ENCODE results near the gene MYO5C. TPM values are rescaled to one million over a fixed set of nuclear protein-coding genes. Genes with fewer than 3 reads are reported as not detected.

The MYO5C gene
- total RNA-seq, 1 donor from 2014 or later = 24.1 TPM

DNA sequence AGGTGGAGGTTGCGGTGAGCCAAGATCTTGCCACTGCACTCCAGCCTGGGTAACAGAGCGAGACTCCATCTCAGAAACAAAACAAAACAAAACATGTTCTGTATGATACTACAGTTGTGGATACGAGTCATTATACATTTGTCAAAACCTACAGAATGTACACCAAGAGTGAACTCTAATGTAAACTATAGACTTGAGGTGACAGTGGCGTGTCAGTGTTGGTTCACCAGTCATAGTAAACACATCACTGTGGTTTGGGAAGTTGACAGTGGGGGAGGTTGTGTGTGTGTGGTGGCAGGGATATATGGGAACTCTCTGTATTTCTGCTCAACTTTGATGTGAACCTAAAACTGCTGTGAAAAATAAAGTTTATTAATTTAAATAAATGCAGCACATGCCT is 71.4 kb downstream of the MYO5C start:
- no peaks in the 10 kb centered on the region for H3K36me3 ChIP-seq

GRCh38 chr15:52221730-52222129 is 73.9 kb downstream of the MYO5C start:
- no peak for DNase-seq (ENCODE audit: low spot score)
- no peak overlapping the region for H3K27ac Mint-ChIP-seq
- no peak overlapping the region for H3K9ac ChIP-seq

More for the DNA sequence above, 71.4 kb downstream of the MYO5C start:
- Mint-ChIP-seq H3K4me1 (peaks cover 6% of the 10 kb centered on the region), H3K27ac (no peak overlapping the region), H3K9me3 (no peaks in the 10 kb centered on the region), H3K36me3 (peaks cover 10% of the 10 kb centered on the region), H3K4me3 (no peak overlapping the region), H3K27me3 (ENCODE audit: insufficient read depth, low read depth) (peaks cover 6% of the 10 kb centered on the region)
- DNase-seq (ENCODE audit: low spot score) = no peak
- Histone ChIP-seq H3K9ac (no peak overlapping the region), H3K9me3 (ENCODE audit: low read depth) (no peaks in the 10 kb centered on the region), H4K20me1 (ENCODE audit: low read depth) (no peaks in the 10 kb centered on the region), H3K4me1 (no peaks in the 10 kb centered on the region), H2AFZ (replicated peaks) (no peak overlapping the region), H3K27me3 (no peaks in the 10 kb centered on the region), H3K27ac (no peak overlapping the region), H3K79me2 (ENCODE audit: low read depth) (no peaks in the 10 kb centered on the region), H3K4me2 (no peak overlapping the region), H3K4me3 (no peak overlapping the region), H3F3A (ENCODE audit: low read depth) (peaks cover 7% of the 10 kb centered on the region)
- TF ChIP-seq EZH2phosphoT487 (IDR thresholded peaks at IDR 0.05) (no peak), EZH2 (IDR thresholded peaks at IDR 0.05) (no peak)
- TF ChIP-seq, protein P1, sequence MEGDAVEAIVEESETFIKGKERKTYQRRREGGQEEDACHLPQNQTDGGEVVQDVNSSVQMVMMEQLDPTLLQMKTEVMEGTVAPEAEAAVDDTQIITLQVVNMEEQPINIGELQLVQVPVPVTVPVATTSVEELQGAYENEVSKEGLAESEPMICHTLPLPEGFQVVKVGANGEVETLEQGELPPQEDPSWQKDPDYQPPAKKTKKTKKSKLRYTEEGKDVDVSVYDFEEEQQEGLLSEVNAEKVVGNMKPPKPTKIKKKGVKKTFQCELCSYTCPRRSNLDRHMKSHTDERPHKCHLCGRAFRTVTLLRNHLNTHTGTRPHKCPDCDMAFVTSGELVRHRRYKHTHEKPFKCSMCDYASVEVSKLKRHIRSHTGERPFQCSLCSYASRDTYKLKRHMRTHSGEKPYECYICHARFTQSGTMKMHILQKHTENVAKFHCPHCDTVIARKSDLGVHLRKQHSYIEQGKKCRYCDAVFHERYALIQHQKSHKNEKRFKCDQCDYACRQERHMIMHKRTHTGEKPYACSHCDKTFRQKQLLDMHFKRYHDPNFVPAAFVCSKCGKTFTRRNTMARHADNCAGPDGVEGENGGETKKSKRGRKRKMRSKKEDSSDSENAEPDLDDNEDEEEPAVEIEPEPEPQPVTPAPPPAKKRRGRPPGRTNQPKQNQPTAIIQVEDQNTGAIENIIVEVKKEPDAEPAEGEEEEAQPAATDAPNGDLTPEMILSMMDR (IDR thresholded peaks at IDR 0.05) = no peak

DNA sequence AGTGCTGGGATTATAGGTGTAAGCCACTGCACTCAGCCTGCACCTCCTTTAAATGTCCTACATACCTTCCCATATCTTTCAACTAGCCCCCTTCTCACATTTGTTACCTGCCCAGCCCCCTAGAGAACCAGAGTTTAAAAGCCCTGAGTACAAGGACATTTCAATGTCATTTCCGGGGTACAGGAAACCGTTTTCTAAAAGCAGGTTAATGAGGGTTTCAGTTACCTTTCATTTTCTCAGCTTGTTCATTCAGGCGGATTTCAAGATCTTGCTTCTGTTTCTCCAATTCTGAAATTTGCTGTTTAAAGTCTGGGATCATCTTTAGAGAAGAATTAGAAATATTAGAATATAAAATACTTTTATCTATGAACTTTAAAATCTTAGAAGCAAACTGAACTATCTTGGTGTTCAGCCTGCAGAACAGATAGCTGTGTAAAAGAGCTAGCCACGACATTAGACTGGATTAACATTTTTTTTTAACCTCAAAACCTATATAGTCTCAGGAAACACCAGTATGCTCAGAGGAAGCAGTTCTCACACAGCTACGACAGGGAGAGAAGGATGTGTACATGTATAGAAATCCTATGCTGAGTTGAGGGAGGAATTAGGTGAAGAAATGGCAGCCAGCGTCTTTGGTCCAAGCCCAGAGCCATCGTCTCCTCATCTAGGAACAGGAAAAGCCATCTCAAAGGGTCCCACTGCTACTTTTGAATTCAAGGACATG is 74.5 kb downstream of the MYO5C start:
- no peak overlapping the region for H3K4me3 ChIP-seq
- Mint-ChIP-seq H3K36me3 (peaks cover 20% of the 10 kb centered on the region), H3K27me3 (ENCODE audit: insufficient read depth, low read depth) (peaks cover 6% of the 10 kb centered on the region), H3K27ac (no peak overlapping the region), H3K4me1 (no peaks in the 10 kb centered on the region), H3K4me3 (no peak overlapping the region), H3K9me3 (no peaks in the 10 kb centered on the region)
- no peaks in the 10 kb centered on the region for H4K20me1 ChIP-seq (ENCODE audit: low read depth)
- H3K4me1 ChIP-seq = no peaks in the 10 kb centered on the region
- no peaks in the 10 kb centered on the region for H3K27me3 ChIP-seq
- no peaks in the 10 kb centered on the region for H3K79me2 ChIP-seq (ENCODE audit: low read depth)
- no peaks in the 10 kb centered on the region for H3K36me3 ChIP-seq
- H3K9me3 ChIP-seq (ENCODE audit: low read depth) = no peaks in the 10 kb centered on the region
- no peak overlapping the region for H3K27ac ChIP-seq
- H3K4me2 ChIP-seq = no peak overlapping the region
- TF ChIP-seq EZH2phosphoT487 (IDR thresholded peaks at IDR 0.05) (no peak), EZH2 (IDR thresholded peaks at IDR 0.05) (no peak)
- TF ChIP-seq, protein P1 (IDR thresholded peaks at IDR 0.05) = no peak
- H3K9ac ChIP-seq = no peak overlapping the region
- no peak overlapping the region for H2AFZ ChIP-seq (replicated peaks)
- no peak for DNase-seq (ENCODE audit: low spot score)
- peaks cover 3% of the 10 kb centered on the region for H3F3A ChIP-seq (ENCODE audit: low read depth)

More at GRCh38 chr15:52221730-52222129, 73.9 kb downstream of the MYO5C start:
- Histone ChIP-seq H3F3A (ENCODE audit: low read depth) (peaks cover 3% of the 10 kb centered on the region), H4K20me1 (ENCODE audit: low read depth) (no peaks in the 10 kb centered on the region), H3K4me2 (no peak overlapping the region), H3K9me3 (ENCODE audit: low read depth) (no peaks in the 10 kb centered on the region), H3K27me3 (no peaks in the 10 kb centered on the region), H3K36me3 (no peaks in the 10 kb centered on the region), H3K27ac (no peak overlapping the region), H3K79me2 (ENCODE audit: low read depth) (no peaks in the 10 kb centered on the region), H2AFZ (replicated peaks) (no peak overlapping the region), H3K4me1 (no peaks in the 10 kb centered on the region), H3K4me3 (no peak overlapping the region)
- Mint-ChIP-seq H3K9me3 (no peaks in the 10 kb centered on the region), H3K27me3 (ENCODE audit: insufficient read depth, low read depth) (peaks cover 6% of the 10 kb centered on the region), H3K36me3 (peaks cover 18% of the 10 kb centered on the region), H3K4me1 (no peaks in the 10 kb centered on the region), H3K4me3 (no peak overlapping the region)
- TF ChIP-seq EZH2 (IDR thresholded peaks at IDR 0.05) (no peak), EZH2phosphoT487 (IDR thresholded peaks at IDR 0.05) (no peak)
- TF ChIP-seq, protein P1 (IDR thresholded peaks at IDR 0.05) = no peak

All from neural progenitor cell (in vitro differentiated cells).